Measurements from ENCODE around the gene BRD9.
"Not testable (repeated sequence)": the region's sequence is repeated elsewhere in the genome, so short reads cannot be mapped to it uniquely, and the experiment has no call there.

Gene BRD9

DNA sequence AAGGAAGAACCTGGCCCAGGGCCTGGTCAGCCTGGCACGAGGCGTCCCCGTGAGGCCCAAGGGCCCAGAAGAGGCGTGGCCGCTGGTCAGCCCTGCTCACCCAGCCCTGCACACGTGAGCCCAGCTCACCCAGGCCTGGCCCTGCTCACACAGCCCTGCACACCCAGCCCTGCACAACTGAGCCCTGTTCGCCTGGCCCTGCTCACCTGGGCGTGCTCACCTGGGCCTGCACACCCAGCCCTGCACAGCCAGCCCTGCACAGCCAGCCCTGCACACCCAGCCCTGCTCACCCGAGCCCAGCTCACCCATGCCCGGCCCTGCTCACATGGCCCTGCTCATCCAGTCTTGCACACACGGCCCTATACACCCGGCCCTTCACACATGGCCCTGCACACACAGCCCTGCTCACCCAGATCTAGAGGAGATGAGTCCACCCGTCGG, 43.9 kb downstream of the BRD9 start:
- TF ChIP-seq CTCF (IDR thresholded peaks at IDR 0.05; ENCODE audit: insufficient read depth, missing control alignments): no peak
- FAIRE-seq (no peak), DNase-seq (ENCODE audit: insufficient read length, low spot score) (no peak)

DNA sequence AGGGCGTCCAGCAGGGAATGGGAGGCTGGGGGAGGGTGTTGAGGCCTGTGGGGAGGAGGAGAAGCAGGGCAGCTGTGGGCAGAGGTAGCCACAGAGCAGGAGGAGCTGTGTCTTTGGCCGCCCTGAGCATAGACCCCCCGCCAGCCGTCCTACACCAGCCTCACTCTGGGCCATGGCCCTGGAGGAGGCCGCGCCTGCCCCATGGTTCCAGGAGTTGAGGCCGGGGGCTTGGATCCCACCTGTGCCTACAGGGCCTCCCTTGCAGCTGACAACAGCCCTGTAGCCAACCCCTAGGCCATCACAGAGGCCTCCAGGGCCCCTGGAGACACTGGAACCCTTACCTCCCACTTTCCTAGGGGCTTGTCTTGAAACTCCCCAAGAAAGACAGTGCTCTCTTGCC, 44.9 kb downstream of the BRD9 start:
- not testable (repeated sequence) for DNase-seq (ENCODE audit: insufficient read length, low spot score); FAIRE-seq

DNA sequence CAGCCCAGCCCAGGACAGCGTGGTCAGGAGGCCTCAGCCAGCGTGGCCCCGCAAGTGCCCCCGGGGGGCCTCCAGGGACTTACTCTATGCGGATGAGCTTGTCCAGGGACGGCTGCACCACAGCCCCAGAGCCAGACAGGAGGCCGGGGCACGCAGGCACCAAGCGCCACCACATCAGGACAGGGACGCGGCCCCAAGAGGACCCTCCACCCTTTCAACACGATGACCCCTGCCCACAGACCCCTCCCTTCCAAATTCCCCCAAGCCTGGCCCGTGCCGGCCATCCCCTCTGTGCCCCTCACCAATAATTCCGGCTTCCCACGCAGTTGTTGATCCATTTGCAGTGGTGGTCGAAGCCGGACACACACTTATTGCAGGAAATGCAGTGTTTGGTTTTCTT, 45.4 kb downstream of the BRD9 start:
- not testable (repeated sequence) for FAIRE-seq; DNase-seq (ENCODE audit: insufficient read length, low spot score)

- FAIRE-seq; DNase-seq (ENCODE audit: insufficient read length, low spot score): not testable (repeated sequence)
Observed at GRCh38 chr5:846602-847091, 46.0 kb downstream of the BRD9 start.

DNA sequence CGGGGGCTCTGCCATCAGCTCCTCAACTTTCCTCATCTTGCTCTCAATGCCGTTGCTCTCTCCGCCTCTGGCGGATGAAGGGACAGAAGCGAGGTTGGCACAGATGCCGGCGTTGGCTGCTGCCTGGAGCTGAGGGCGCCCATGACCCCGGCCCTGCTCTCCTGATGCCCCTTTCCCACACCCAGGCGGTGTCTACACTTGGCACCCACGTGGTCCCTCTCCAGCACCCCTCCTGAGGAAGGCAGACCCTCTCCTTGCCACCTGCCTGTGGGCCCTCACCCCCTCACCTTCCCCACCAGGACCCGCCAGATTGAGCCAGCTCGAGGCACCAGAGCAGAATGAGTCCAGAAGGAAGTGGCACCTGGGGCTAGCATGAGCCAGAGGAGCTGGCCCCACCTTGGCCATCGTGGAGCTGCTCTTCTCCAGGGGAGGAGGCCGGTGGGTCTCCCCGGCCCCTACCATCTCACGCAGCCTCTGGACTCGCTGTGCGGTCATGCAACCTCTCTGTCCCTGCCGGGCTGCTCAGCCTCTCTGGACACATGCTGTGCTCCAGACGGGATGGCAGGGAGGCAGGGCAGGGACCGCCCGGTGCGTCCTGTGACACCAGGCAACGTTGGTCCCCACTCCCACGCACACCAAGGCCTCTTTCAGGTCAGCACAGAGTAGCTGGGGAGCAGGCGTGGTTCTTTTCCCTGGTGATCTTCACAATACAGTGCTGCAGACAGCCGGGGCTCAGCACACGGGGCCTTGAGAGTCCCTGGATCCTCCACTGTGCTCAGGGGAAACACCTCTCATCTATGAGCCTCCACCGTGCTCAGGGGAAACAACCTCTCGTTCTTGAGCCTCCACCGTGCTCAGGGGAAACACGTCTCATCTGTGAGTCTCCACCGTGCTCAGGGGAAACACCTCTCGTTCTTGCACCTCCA, 46.7 kb downstream of the BRD9 start:
- DNase-seq (ENCODE audit: insufficient read length, low spot score); FAIRE-seq: not testable (repeated sequence)

GRCh38 chr5:845031-845675, 47.4 kb downstream of the BRD9 start:
- DNase-seq (ENCODE audit: insufficient read length, low spot score); FAIRE-seq: not testable (repeated sequence)

GRCh38 chr5:844426-844825, 48.2 kb downstream of the BRD9 start:
- not testable (repeated sequence) for DNase-seq (ENCODE audit: insufficient read length, low spot score); FAIRE-seq

- DNase-seq (ENCODE audit: insufficient read length, low spot score); FAIRE-seq: not testable (repeated sequence)
Observed at GRCh38 chr5:843926-844325, 48.7 kb downstream of the BRD9 start.

GRCh38 chr5:843371-843770, 49.2 kb downstream of the BRD9 start:
- DNase-seq (ENCODE audit: insufficient read length, low spot score); FAIRE-seq: not testable (repeated sequence)

DNA sequence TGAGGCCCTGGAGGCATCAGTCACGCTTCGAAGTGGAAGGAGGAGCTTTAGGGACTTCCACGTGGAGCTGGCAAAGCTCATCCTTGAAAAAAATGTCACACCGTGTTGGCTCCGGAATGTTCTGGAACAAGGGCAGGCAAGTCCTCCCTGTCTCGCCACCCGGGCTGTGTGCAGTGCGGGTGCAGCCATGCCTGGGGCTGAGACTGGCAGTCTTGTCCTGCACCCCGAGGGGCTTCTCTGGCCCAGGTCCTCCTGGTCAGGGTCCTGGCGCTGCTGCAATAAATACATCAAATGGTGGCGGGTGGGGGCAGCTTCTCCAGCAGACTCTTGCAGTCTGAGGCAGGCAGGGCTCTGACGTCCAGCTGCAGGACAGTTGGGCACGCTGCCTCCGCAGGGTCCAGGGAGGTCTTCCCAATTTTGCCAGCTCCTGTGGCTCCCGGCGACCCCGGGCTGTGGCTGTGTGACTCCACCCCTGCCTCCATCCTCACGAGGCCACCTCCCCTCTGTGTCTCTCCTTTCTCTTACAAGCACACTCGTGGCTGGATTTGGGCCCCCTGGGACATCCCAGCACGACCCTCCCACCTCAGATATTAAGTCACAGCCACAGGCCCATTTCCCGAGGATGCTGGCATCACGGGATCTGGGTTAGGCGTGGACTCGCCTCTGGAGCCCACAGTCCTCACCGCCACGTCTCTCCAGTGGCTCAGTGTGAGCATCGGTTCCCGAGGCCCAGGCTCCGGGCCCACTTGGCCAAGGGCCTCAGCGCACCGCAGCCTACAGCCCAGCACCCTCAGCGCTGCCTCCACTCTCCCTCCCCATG, 50.0 kb downstream of the BRD9 start:
- DNase-seq (ENCODE audit: insufficient read length, low spot score); FAIRE-seq: not testable (repeated sequence)

DNA sequence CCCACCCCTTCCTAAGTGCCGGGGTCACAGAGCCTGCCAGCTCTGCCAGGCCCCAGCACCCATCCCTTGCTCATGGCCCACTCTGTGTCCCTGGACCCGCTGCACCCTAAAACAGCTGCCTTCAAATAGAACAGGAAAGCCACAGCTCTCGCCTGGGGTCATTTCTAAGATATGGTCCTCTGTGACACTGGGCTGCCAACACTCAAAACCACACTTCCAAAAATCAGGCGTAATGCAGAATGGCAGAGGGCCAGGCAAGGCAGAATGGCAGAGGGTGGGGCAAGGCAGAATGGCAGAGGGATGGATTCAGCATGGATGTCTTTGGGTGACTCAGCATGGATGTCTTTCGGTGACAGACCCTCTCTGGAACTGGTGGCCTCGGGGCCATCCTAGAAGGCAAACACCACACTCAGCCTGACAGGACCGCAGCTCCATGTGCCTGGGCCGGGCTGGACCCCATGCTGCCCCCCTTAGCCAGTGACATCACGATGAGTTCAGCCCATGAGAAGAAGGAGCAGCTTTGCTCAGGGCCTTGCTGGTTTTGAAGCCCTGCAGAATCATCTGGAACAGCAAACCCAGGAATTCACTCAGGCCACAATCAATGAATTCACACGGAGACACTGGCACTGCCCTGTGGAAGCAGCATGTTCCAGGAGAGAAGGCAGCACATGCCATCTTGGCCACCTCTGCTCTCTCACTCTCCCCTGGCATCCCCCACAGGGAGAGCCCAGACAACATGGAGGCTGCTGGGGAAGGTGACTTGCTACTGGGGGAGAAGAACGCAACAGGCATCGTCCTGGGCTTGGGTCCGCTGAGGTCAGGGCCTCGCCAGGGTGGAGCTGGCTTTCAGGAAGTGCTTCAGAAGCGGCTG, 50.8 kb downstream of the BRD9 start:
- not testable (repeated sequence) for FAIRE-seq; DNase-seq (ENCODE audit: insufficient read length, low spot score)

DNA sequence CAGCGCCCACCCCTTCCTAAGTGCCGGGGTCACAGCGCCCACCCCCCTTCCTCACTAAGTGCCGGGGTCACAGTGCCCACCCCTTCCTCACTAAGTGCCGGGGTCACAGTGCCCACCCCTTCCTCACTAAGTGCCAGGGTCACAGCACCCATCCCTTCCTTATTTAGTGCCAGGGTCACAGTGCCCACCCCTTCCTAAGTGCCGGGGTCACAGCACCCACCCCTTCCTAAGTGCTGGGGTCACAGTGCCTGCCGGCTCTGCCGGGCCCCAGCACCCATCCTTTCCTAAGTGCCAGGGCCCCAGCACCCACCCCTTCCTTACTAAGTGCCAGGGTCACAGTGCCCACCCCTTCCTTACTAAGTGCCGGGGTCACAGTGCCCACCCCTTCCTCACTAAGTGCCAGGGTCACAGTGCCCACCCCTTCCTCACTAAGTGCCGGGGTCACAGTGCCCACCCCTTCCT, 51.6 kb downstream of the BRD9 start:
- DNase-seq (ENCODE audit: insufficient read length, low spot score); FAIRE-seq: not testable (repeated sequence)

DNA sequence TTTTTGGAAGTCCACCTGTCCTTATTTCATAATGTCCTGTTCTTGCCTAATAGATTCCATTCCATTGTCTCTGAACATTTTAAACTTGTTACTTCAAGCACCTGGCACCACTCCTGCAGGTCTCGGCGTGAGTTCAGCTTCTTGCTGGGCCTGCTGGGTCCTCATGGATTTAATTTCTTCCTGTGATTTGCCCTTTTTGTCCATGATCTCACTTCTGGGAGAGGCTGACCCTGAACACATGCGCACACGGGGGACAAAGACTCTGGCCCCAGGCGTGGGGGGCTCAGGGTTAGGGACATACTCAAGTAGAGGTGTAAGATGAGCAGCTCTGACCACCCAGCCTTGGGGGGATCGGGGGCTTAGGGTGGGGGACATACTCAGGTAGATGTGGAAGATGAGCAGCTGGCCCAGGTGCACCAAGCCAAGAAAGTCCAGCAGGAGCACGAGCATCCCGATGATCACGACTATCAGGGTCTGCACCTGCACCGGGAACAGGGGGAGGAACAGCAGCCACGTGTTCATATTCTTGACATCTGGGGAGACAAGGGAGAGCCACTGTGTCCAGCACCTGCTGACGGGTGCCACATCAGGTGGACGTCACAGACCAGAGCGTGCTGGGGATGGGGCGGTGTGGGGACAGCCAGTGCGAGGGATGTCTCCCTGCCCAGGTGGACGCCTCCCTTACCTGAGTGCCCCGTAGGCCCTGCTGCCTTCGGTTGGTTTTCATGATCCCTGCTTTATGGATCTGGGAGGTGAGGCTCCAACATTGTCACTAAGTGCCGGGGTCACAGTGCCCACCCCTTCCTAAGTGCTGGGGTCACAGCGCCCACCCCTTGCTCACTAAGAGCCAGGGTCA, 52.3 kb downstream of the BRD9 start:
- not testable (repeated sequence) for FAIRE-seq

GRCh38 chr5:838431-838851, 54.2 kb downstream of the BRD9 start:
- DNase-seq (ENCODE audit: insufficient read length, low spot score); FAIRE-seq: not testable (repeated sequence)

More for the DNA sequence above, 52.3 kb downstream of the BRD9 start:
- not testable (repeated sequence) for DNase-seq (ENCODE audit: insufficient read length, low spot score)

DNA sequence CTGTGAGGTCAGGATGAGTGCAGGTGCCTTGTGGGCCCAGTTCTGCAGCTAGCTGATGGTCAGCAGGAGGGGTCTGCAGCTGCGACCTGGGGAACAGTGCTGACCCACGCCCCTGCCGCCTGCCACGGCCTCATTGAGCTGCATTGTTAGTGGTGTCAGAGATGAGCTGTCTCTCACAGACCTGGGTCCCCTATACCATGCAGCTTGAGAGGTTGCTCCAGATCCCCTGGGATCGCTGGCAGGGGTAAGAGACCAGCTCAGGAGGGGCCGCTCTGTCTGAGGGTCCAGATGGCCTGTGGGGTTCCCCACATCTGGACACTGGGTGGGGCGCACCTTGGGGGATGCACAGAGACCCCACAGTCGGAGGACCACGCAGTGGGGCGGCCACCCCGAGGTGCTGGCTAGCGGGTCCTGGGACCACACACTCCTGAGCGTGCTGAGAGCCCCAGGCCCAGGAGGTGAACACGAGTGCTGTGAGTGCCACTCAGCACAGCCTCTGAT, 54.9 kb downstream of the BRD9 start:
- FAIRE-seq; DNase-seq (ENCODE audit: insufficient read length, low spot score): not testable (repeated sequence)

DNA sequence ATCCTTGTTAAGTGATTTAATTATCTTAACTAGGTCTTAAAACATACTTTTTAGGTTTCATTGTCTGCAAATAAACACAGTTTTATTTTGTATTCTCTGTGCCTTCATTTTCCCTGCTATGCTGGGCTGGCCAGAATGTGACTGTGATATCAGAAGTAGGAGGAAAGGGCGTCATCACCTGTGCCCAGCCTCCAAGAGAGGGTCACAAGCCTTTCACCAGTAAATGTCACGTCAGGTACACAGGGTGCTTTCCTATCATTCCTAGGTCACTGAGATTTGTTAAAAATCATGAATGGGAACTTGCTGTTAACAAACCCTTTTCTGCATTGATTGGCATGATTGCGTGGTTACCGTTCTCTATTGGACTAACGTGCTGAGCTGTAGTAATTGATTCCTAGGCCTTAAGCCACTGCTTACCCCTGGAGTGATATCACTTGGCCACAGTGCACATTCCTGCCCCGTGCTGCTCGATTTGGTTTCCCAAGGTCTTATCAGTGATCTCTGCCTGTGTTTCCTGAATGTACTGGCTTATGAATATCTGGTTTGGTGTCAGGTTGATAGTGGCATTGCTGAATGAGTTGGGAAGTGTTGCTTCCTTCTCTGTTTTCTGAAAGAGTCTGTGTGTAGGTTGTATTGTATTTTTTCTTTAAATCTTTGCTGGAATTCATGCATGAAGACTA, 56.5 kb downstream of the BRD9 start:
- DNase-seq (ENCODE audit: insufficient read length, low spot score); FAIRE-seq: not testable (repeated sequence)
